Naive thymus-derived CD8-positive, alpha-beta T cell (primary cell): ENCODE measurements around the gene TCF3. TPM values are rescaled to one million over a fixed set of nuclear protein-coding genes. Genes with fewer than 3 reads are reported as not detected.
"Not testable (repeated sequence)": the region's sequence is repeated elsewhere in the genome, so short reads cannot be mapped to it uniquely, and the experiment has no call there.

Experiments
- ATAC-seq, 2 donors: fragments of 150-1000 bp; cut with Tn5 transposase in 1 of 2; sonication (Bioruptor Pico), chemical (Tn5 transposase) in 1 of 2; 1 replicate in 1 of 2; 2 replicates in 1 of 2; pipeline ENCODE4 v1.10.0; 2021; ENCODE audit warnings: mild to moderate bottlenecking in 2 of 2, moderate library complexity in 2 of 2
- POLR2A ChIA-PET: fragments of 350-600 bp; sonication (Branson Sonifier 250); formaldehyde crosslinking; loops from one replicate; lab custom pipeline; 2021; ENCODE audit warnings: antibody characterized with exemption; lab: Charles Lee
- DNase-seq, 10 donors: peaks; one replicate each; pipeline versions ENCODE4 v3.0.0 to v3.0.0-alpha.2; 2020 to 2022
- H3K27ac Mint-ChIP-seq, 10 donors: one replicate each; pipeline ENCODE4 v1.8.0; 2020 to 2022; ENCODE audit warnings: mild to moderate bottlenecking in 10 of 10, mixed read lengths in 10 of 10, moderate library complexity in 4 of 10, inconsistent platforms in 1 of 10
- H3K27me3 Mint-ChIP-seq, 5 donors: one replicate each; pipeline ENCODE4 v1.8.0; 2021 to 2022; ENCODE audit warnings: mixed read lengths in 5 of 5
- H3K36me3 Mint-ChIP-seq, 3 donors: one replicate each; pipeline ENCODE4 v1.8.0; 2020 to 2022; ENCODE audit warnings: mixed read lengths in 3 of 3, mild to moderate bottlenecking in 2 of 3, inconsistent platforms in 1 of 3
- H3K4me1 Mint-ChIP-seq, 4 donors: one replicate each; pipeline ENCODE4 v1.8.0; 2021 to 2022; ENCODE audit warnings: mixed read lengths in 4 of 4
- H3K4me3 Mint-ChIP-seq, 10 donors: one replicate each; pipeline ENCODE4 v1.8.0; 2020 to 2022; ENCODE audit warnings: mild to moderate bottlenecking in 10 of 10, mixed read lengths in 10 of 10, moderate library complexity in 6 of 10, inconsistent platforms in 1 of 10
- H3K9me3 Mint-ChIP-seq, 9 donors: one replicate each; pipeline ENCODE4 v1.8.0; 2020 to 2022; ENCODE audit warnings: mixed read lengths in 9 of 9, mild to moderate bottlenecking in 3 of 9, inconsistent platforms in 1 of 9, moderate library complexity in 1 of 9
- polyA plus RNA-seq, 3 donors: library from polyadenylated mRNA; unstranded; fragments of 300-500 nt; fragmentation: Illumina TruSeq; gene quantifications; one replicate each; pipeline ENCODE4 v1.2.3, GENCODE V29; 2021
- total RNA-seq, 8 experiments: library from RNA in 2 of 8; stranded (reverse) in 2 of 8; gene quantifications; one replicate each; pipeline ENCODE4 v1.2.3 and lab custom pipeline; 2021 to 2026

The TCF3 gene
- total and polyA plus RNA-seq, 5 experiments from 2014 or later, result 7.8 to 102 (median 33.0) TPM

GRCh38 chr19:1648459-1648849 is 4.0 kb downstream of the TCF3 start:
- H3K27ac Mint-ChIP-seq, result peak overlapping the region in 1 of 10 donors; percentile 67
- POLR2A ChIA-PET, result no interaction called here
- H3K9me3 Mint-ChIP-seq, result peaks cover 0 to 2% (median 0%) of the 10 kb centered on the region in 9 donors
- no peaks in the 10 kb centered on the region for H3K27me3 Mint-ChIP-seq
- ATAC-seq (no peak), DNase-seq (no peak)
- H3K36me3 Mint-ChIP-seq, result peaks cover 0 to 25% (median 0%) of the 10 kb centered on the region in 3 donors
- peaks cover 14 to 32% (median 24%) of the 10 kb centered on the region in 4 donors for H3K4me1 Mint-ChIP-seq
- peak overlapping the region in 1 of 10 donors; percentile 60 for H3K4me3 Mint-ChIP-seq

GRCh38 chr19:1647501-1648458 is 4.6 kb downstream of the TCF3 start:
- POLR2A ChIA-PET, result no interaction called here
- DNase-seq (no peak), ATAC-seq (no peak)
- Mint-ChIP-seq H3K27ac (no peak overlapping the region), H3K36me3 (peaks cover 0 to 30% (median 0%) of the 10 kb centered on the region in 3 donors), H3K4me3 (no peak overlapping the region), H3K4me1 (peaks cover 14 to 28% (median 24%) of the 10 kb centered on the region in 4 donors), H3K27me3 (no peaks in the 10 kb centered on the region), H3K9me3 (peaks cover 0 to 4% (median 0%) of the 10 kb centered on the region in 9 donors)

GRCh38 chr19:1646659-1647453 is 5.6 kb downstream of the TCF3 start:
- Mint-ChIP-seq H3K4me3 (no peak overlapping the region), H3K9me3 (peaks cover 0 to 4% (median 0%) of the 10 kb centered on the region in 9 donors), H3K27me3 (no peaks in the 10 kb centered on the region), H3K27ac (peak overlapping the region in 2 of 10 donors; percentile 38 to 63), H3K36me3 (peaks cover 0 to 35% (median 0%) of the 10 kb centered on the region in 3 donors), H3K4me1 (peaks cover 16 to 34% (median 24%) of the 10 kb centered on the region in 4 donors)
- DNase-seq (no peak), ATAC-seq (no peak)
- POLR2A ChIA-PET, result no interaction called here

GRCh38 chr19:1646149-1646548 is 6.3 kb downstream of the TCF3 start:
- POLR2A ChIA-PET, result no interaction called here
- Mint-ChIP-seq H3K27me3 (no peaks in the 10 kb centered on the region), H3K4me3 (no peak overlapping the region), H3K36me3 (peaks cover 0 to 40% (median 0%) of the 10 kb centered on the region in 3 donors), H3K4me1 (peaks cover 14 to 34% (median 22%) of the 10 kb centered on the region in 4 donors), H3K9me3 (peaks cover 0 to 2% (median 0%) of the 10 kb centered on the region in 9 donors), H3K27ac (peak overlapping the region in 1 of 10 donors; percentile 63)
- no peak for ATAC-seq
- DNase-seq, result no peak

GRCh38 chr19:1645299-1645698 is 7.1 kb downstream of the TCF3 start:
- no peak for DNase-seq
- H3K36me3 Mint-ChIP-seq, result peaks cover 0 to 45% (median 0%) of the 10 kb centered on the region in 3 donors
- peaks cover 0 to 2% (median 0%) of the 10 kb centered on the region in 9 donors for H3K9me3 Mint-ChIP-seq
- POLR2A ChIA-PET, result interaction anchor here (0.5 kb wide), 1 partner anchor 97 kb away, joined by 4 read pairs; no protein-coding TSS in a partner anchor
- no peak overlapping the region for H3K27ac Mint-ChIP-seq
- no peak for ATAC-seq
- no peak overlapping the region for H3K4me3 Mint-ChIP-seq
- H3K27me3 Mint-ChIP-seq, result no peaks in the 10 kb centered on the region
- peaks cover 8 to 28% (median 15%) of the 10 kb centered on the region in 4 donors for H3K4me1 Mint-ChIP-seq

- Mint-ChIP-seq H3K4me1 (peaks cover 8 to 25% (median 15%) of the 10 kb centered on the region in 4 donors), H3K27ac (no peak overlapping the region), H3K4me3 (no peak overlapping the region), H3K9me3 (peaks cover 0 to 2% (median 0%) of the 10 kb centered on the region in 9 donors), H3K36me3 (peaks cover 0 to 48% (median 3%) of the 10 kb centered on the region in 3 donors), H3K27me3 (no peaks in the 10 kb centered on the region)
- no peak for ATAC-seq
- DNase-seq, result no peak
- POLR2A ChIA-PET, result interaction anchor here (0.6 kb wide), 1 partner anchor 323 kb away, joined by 3 read pairs; no protein-coding TSS in a partner anchor
Observed at GRCh38 chr19:1644070-1644469, 8.3 kb downstream of the TCF3 start.

GRCh38 chr19:1640893-1641448 is 11.4 kb downstream of the TCF3 start:
- Mint-ChIP-seq H3K36me3 (peaks cover 0 to 65% (median 8%) of the 10 kb centered on the region in 3 donors), H3K4me1 (peaks cover 8 to 31% (median 12%) of the 10 kb centered on the region in 4 donors)
- H3K4me3 Mint-ChIP-seq, ATAC-seq, H3K27me3 Mint-ChIP-seq, H3K9me3 Mint-ChIP-seq, POLR2A ChIA-PET, H3K27ac Mint-ChIP-seq, DNase-seq: not testable (repeated sequence)

GRCh38 chr19:1636325-1637236 is 15.8 kb downstream of the TCF3 start:
- H3K27me3 Mint-ChIP-seq, result no peaks in the 10 kb centered on the region
- ATAC-seq (no peak), DNase-seq (no peak)
- H3K27ac Mint-ChIP-seq, result peak overlapping the region in 1 of 10 donors; percentile 15
- no peak overlapping the region for H3K4me3 Mint-ChIP-seq
- H3K36me3 Mint-ChIP-seq, result peaks cover 0 to 64% (median 8%) of the 10 kb centered on the region in 3 donors
- peaks cover 6 to 25% (median 10%) of the 10 kb centered on the region in 4 donors for H3K4me1 Mint-ChIP-seq
- POLR2A ChIA-PET, result no interaction called here
- no peaks in the 10 kb centered on the region for H3K9me3 Mint-ChIP-seq

GRCh38 chr19:1634938-1635243 is 17.5 kb downstream of the TCF3 start:
- Mint-ChIP-seq H3K9me3 (no peaks in the 10 kb centered on the region), H3K4me1 (peaks cover 5 to 26% (median 9%) of the 10 kb centered on the region in 4 donors), H3K27me3 (no peaks in the 10 kb centered on the region), H3K27ac (peak overlapping the region in 1 of 10 donors; percentile 34), H3K4me3 (no peak overlapping the region), H3K36me3 (peaks cover 0 to 52% (median 8%) of the 10 kb centered on the region in 3 donors)
- DNase-seq, result no peak
- ATAC-seq, result no peak
- POLR2A ChIA-PET, result interaction anchor here (0.5 kb wide), 1 partner anchor 28 kb away, joined by 8 read pairs; no protein-coding TSS in a partner anchor

GRCh38 chr19:1634242-1634937 is 18.0 kb downstream of the TCF3 start:
- peaks cover 0 to 47% (median 5%) of the 10 kb centered on the region in 3 donors for H3K36me3 Mint-ChIP-seq
- POLR2A ChIA-PET, result interaction anchor here (0.5 kb wide), 1 partner anchor 29 kb away, joined by 8 read pairs; no protein-coding TSS in a partner anchor
- no peaks in the 10 kb centered on the region for H3K27me3 Mint-ChIP-seq
- H3K4me1 Mint-ChIP-seq, result peaks cover 2 to 22% (median 5%) of the 10 kb centered on the region in 4 donors
- peak overlapping the region in 1 of 10 donors; percentile 15 for H3K27ac Mint-ChIP-seq
- DNase-seq (no peak), ATAC-seq (no peak)
- no peak overlapping the region for H3K4me3 Mint-ChIP-seq
- no peaks in the 10 kb centered on the region for H3K9me3 Mint-ChIP-seq

GRCh38 chr19:1633269-1633826 is 19.1 kb downstream of the TCF3 start:
- Mint-ChIP-seq H3K4me3 (no peak overlapping the region), H3K27me3 (no peaks in the 10 kb centered on the region), H3K4me1 (peaks cover 0 to 15% (median 5%) of the 10 kb centered on the region in 4 donors), H3K27ac (no peak overlapping the region), H3K36me3 (peaks cover 0 to 38% (median under 1%) of the 10 kb centered on the region in 3 donors), H3K9me3 (no peaks in the 10 kb centered on the region)
- POLR2A ChIA-PET, result no interaction called here
- DNase-seq (no peak), ATAC-seq (no peak)
